Neural crest cell (in vitro differentiated cells): Measurements from ENCODE around the gene TMEM252. TPM values are rescaled to one million over a fixed set of nuclear protein-coding genes. Genes with fewer than 3 reads are reported as not detected.

ENCODE experiments used
- DNase-seq: peaks from one replicate; pipeline ENCODE4 v3.0.0; 2021; ENCODE audit warnings: low read depth, mixed read lengths, low spot score
- H3K27ac Mint-ChIP-seq: one replicate; pipeline ENCODE4 v1.8.0; 2021; ENCODE audit warnings: mild to moderate bottlenecking, mixed read lengths; ENCODE audit not compliant: unreplicated experiment
- H3K27me3 Mint-ChIP-seq: 2 replicates; pipeline ENCODE4 v1.8.0; 2021; ENCODE audit warnings: low read depth, mild to moderate bottlenecking, mixed read lengths
- H3K36me3 Mint-ChIP-seq: 2 replicates; pipeline ENCODE4 v1.8.0; 2021; ENCODE audit warnings: low read depth, mild to moderate bottlenecking, mixed read lengths
- H3K4me1 Mint-ChIP-seq: 2 replicates; pipeline ENCODE4 v1.8.0; 2021; ENCODE audit warnings: mixed read lengths
- H3K4me3 Mint-ChIP-seq: one replicate; pipeline ENCODE4 v1.8.0; 2021; ENCODE audit warnings: mild to moderate bottlenecking, mixed read lengths
- H3K9me3 Mint-ChIP-seq: 2 replicates; pipeline ENCODE4 v1.8.0; 2021; ENCODE audit warnings: mixed read lengths
- CTCF ChIP-seq: fragments of 200-600 bp; sonication (generic); conservative IDR thresholded peaks from 2 replicates; pipeline ENCODE4 v1.5.0; 2021; ENCODE audit warnings: antibody characterized with exemption, mild to moderate bottlenecking
- total RNA-seq: library from RNA; stranded (reverse); gene quantifications from 2 replicates; pipeline ENCODE4 v1.2.1, GENCODE V29; 2021

The TMEM252 gene
- total RNA-seq, 1 donor from 2014 or later, result not detected

GRCh38 chr9:68532131-68532530, 8.6 kb downstream of the TMEM252 start:
- Mint-ChIP-seq H3K4me1 (no peaks in the 10 kb centered on the region), H3K27me3 (peaks cover 68% of the 10 kb centered on the region), H3K4me3 (no peak overlapping the region), H3K36me3 (no peaks in the 10 kb centered on the region), H3K9me3 (no peaks in the 10 kb centered on the region), H3K27ac (no peak overlapping the region)
- TF ChIP-seq CTCF, result no peak
- DNase-seq, result no peak

GRCh38 chr9:68530618-68531017, 10.1 kb downstream of the TMEM252 start:
- peaks cover 71% of the 10 kb centered on the region for H3K27me3 Mint-ChIP-seq
- H3K4me3 Mint-ChIP-seq, result no peak overlapping the region
- H3K27ac Mint-ChIP-seq, result no peak overlapping the region
- H3K9me3 Mint-ChIP-seq, result no peaks in the 10 kb centered on the region
- DNase-seq, result no peak
- no peaks in the 10 kb centered on the region for H3K4me1 Mint-ChIP-seq
- TF ChIP-seq CTCF, result peak; percentile 43
- H3K36me3 Mint-ChIP-seq, result no peaks in the 10 kb centered on the region

GRCh38 chr9:68523367-68523936, 17.2 kb downstream of the TMEM252 start:
- Mint-ChIP-seq H3K9me3 (peaks cover 3% of the 10 kb centered on the region), H3K4me3 (no peak overlapping the region), H3K4me1 (no peaks in the 10 kb centered on the region), H3K27me3 (peaks cover 58% of the 10 kb centered on the region), H3K36me3 (no peaks in the 10 kb centered on the region), H3K27ac (no peak overlapping the region)
- TF ChIP-seq CTCF, result no peak
- no peak for DNase-seq

GRCh38 chr9:68522954-68523353, 17.7 kb downstream of the TMEM252 start:
- Mint-ChIP-seq H3K4me1 (no peaks in the 10 kb centered on the region), H3K27ac (no peak overlapping the region), H3K9me3 (peaks cover 6% of the 10 kb centered on the region), H3K4me3 (no peak overlapping the region), H3K36me3 (no peaks in the 10 kb centered on the region), H3K27me3 (peaks cover 59% of the 10 kb centered on the region)
- DNase-seq, result no peak
- no peak for TF ChIP-seq CTCF

- TF ChIP-seq CTCF, result no peak
- Mint-ChIP-seq H3K9me3 (peaks cover 6% of the 10 kb centered on the region), H3K36me3 (no peaks in the 10 kb centered on the region), H3K4me1 (no peaks in the 10 kb centered on the region), H3K27me3 (peaks cover 53% of the 10 kb centered on the region), H3K4me3 (no peak overlapping the region), H3K27ac (no peak overlapping the region)
- no peak for DNase-seq
These were observed 18.6 kb downstream of the TMEM252 start for GRCh38 chr9:68522131-68522530.
